Measurements from ENCODE around the gene CMTM1. TPM values are rescaled to one million over a fixed set of nuclear protein-coding genes. Genes with fewer than 3 reads are reported as not detected.

Gene CMTM1
- total RNA-seq, 2 donors from 2014 or later = 10.1 to 14.4 TPM

- Mint-ChIP-seq H3K4me3 (no peak overlapping the region), H3K36me3 (ENCODE audit: insufficient read depth in 2 of 2) (no peaks in the 10 kb centered on the region), H3K27me3 (ENCODE audit: low read depth) (no peaks in the 10 kb centered on the region), H3K27ac (no peak overlapping the region), H3K4me1 (ENCODE audit: low read depth) (peaks cover 21% of the 10 kb centered on the region), H3K9me3 (no peaks in the 10 kb centered on the region)
- no peak for ATAC-seq (replicated peaks in 1 of 2)
- DNase-seq = no peak
Observed at GRCh38 chr16:66544016-66544757, 22.1 kb upstream of the CMTM1 start.

- no peaks in the 10 kb centered on the region for H3K27me3 Mint-ChIP-seq (ENCODE audit: low read depth)
- H3K9me3 Mint-ChIP-seq = no peaks in the 10 kb centered on the region
- DNase-seq = no peak
- peak overlapping the region; percentile 36 for H3K27ac Mint-ChIP-seq
- peaks cover 34% of the 10 kb centered on the region for H3K4me1 Mint-ChIP-seq (ENCODE audit: low read depth)
- ATAC-seq (replicated peaks in 1 of 2) = no peak
- peaks cover under 1% of the 10 kb centered on the region in 2 donors for H3K36me3 Mint-ChIP-seq (ENCODE audit: insufficient read depth in 2 of 2)
- no peak overlapping the region for H3K4me3 Mint-ChIP-seq
Observed at GRCh38 chr16:66547101-66547989, 18.9 kb upstream of the CMTM1 start.

GRCh38 chr16:66548068-66548467, 18.2 kb upstream of the CMTM1 start:
- ATAC-seq (replicated peaks in 1 of 2) (no peak), DNase-seq (no peak)
- Mint-ChIP-seq H3K27me3 (ENCODE audit: low read depth) (no peaks in the 10 kb centered on the region), H3K4me1 (ENCODE audit: low read depth) (peaks cover 40% of the 10 kb centered on the region), H3K27ac (peak overlapping the region; percentile 82), H3K4me3 (peak overlapping the region; percentile 10 to 18), H3K9me3 (no peaks in the 10 kb centered on the region), H3K36me3 (ENCODE audit: insufficient read depth in 2 of 2) (peaks cover 3 to 6% of the 10 kb centered on the region in 2 donors)

- Mint-ChIP-seq H3K4me3 (peak overlapping the region; percentile 80 to 82), H3K36me3 (ENCODE audit: insufficient read depth in 2 of 2) (peaks cover 6 to 14% of the 10 kb centered on the region in 2 donors), H3K27ac (peak overlapping the region; percentile 82), H3K27me3 (ENCODE audit: low read depth) (no peaks in the 10 kb centered on the region), H3K9me3 (no peaks in the 10 kb centered on the region), H3K4me1 (ENCODE audit: low read depth) (peaks cover 48% of the 10 kb centered on the region)
- no peak for ATAC-seq (replicated peaks in 1 of 2)
- no peak for DNase-seq
Observed at GRCh38 chr16:66548868-66549267, 17.4 kb upstream of the CMTM1 start.

GRCh38 chr16:66549284-66550131, 16.7 kb upstream of the CMTM1 start, which contains the start of gene TK2:
TK2 (minus strand) TSS chr16:66550122; CDS start chr16:66550061, 61 bp downstream.
- Mint-ChIP-seq H3K4me3 (peak within 1 kb of the TSS; percentile 83 to 85), H3K27me3 (ENCODE audit: low read depth) (no peaks in the 10 kb centered on the region), H3K36me3 (ENCODE audit: insufficient read depth in 2 of 2) (peaks cover 9 to 20% of the 10 kb centered on the region in 2 donors), H3K27ac (peak within 1 kb of the TSS; percentile 99), H3K4me1 (ENCODE audit: low read depth) (peaks cover 54% of the 10 kb centered on the region), H3K9me3 (no peaks in the 10 kb centered on the region)
- DNase-seq (peak; percentile 78 to 81), ATAC-seq (replicated peaks in 1 of 2) (peak; percentile 60 to 63)

GRCh38 chr16:66551348-66551759, 14.9 kb upstream of the CMTM1 start:
- H3K4me1 Mint-ChIP-seq (ENCODE audit: low read depth) = peaks cover 73% of the 10 kb centered on the region
- H3K9me3 Mint-ChIP-seq = no peaks in the 10 kb centered on the region
- H3K27ac Mint-ChIP-seq = peak overlapping the region; percentile 99
- H3K27me3 Mint-ChIP-seq (ENCODE audit: low read depth) = no peaks in the 10 kb centered on the region
- ATAC-seq (replicated peaks in 1 of 2) (peak; percentile 36 to 54), DNase-seq (peak; percentile 70 to 71)
- H3K36me3 Mint-ChIP-seq (ENCODE audit: insufficient read depth in 2 of 2) = peaks cover 16 to 29% of the 10 kb centered on the region in 2 donors
- H3K4me3 Mint-ChIP-seq = peak overlapping the region; percentile 90 to 95

- Mint-ChIP-seq H3K36me3 (ENCODE audit: insufficient read depth in 2 of 2) (peaks cover 16 to 29% of the 10 kb centered on the region in 2 donors), H3K27me3 (ENCODE audit: low read depth) (no peaks in the 10 kb centered on the region), H3K27ac (peak overlapping the region; percentile 99), H3K9me3 (no peaks in the 10 kb centered on the region), H3K4me3 (peak overlapping the region; percentile 90 to 95), H3K4me1 (ENCODE audit: low read depth) (peaks cover 73% of the 10 kb centered on the region)
- ATAC-seq (replicated peaks in 1 of 2) (no peak), DNase-seq (no peak)
Observed at GRCh38 chr16:66551788-66552285, 14.4 kb upstream of the CMTM1 start.

- H3K36me3 Mint-ChIP-seq (ENCODE audit: insufficient read depth in 2 of 2) = peaks cover 17 to 32% of the 10 kb centered on the region in 2 donors
- H3K9me3 Mint-ChIP-seq = no peaks in the 10 kb centered on the region
- H3K27me3 Mint-ChIP-seq (ENCODE audit: low read depth) = no peaks in the 10 kb centered on the region
- ATAC-seq (replicated peaks in 1 of 2) (peak; percentile 73 to 79), DNase-seq (peak; percentile 91 to 96)
- H3K4me1 Mint-ChIP-seq (ENCODE audit: low read depth) = peaks cover 77% of the 10 kb centered on the region
- peak within 1 kb of the TSS; percentile 99 for H3K27ac Mint-ChIP-seq
- peak within 1 kb of the TSS; percentile 90 to 95 for H3K4me3 Mint-ChIP-seq
Observed at GRCh38 chr16:66552286-66553177, 13.7 kb upstream of the CMTM1 start, which contains the start of gene CKLF. CKLF (plus strand) TSS chr16:66552576; CDS start chr16:66552716, 140 bp downstream.

- no peaks in the 10 kb centered on the region for H3K27me3 Mint-ChIP-seq (ENCODE audit: low read depth)
- ATAC-seq (replicated peaks in 1 of 2) (no peak), DNase-seq (no peak)
- peak overlapping the region; percentile 90 to 95 for H3K4me3 Mint-ChIP-seq
- H3K4me1 Mint-ChIP-seq (ENCODE audit: low read depth) = peaks cover 80% of the 10 kb centered on the region
- peak overlapping the region; percentile 99 for H3K27ac Mint-ChIP-seq
- H3K36me3 Mint-ChIP-seq (ENCODE audit: insufficient read depth in 2 of 2) = peaks cover 18 to 36% of the 10 kb centered on the region in 2 donors
- no peaks in the 10 kb centered on the region for H3K9me3 Mint-ChIP-seq
Observed at GRCh38 chr16:66553223-66553622, 13.0 kb upstream of the CMTM1 start.

- Mint-ChIP-seq H3K27ac (peak overlapping the region; percentile 99), H3K36me3 (ENCODE audit: insufficient read depth in 2 of 2) (peaks cover 18 to 43% of the 10 kb centered on the region in 2 donors), H3K9me3 (no peaks in the 10 kb centered on the region), H3K27me3 (ENCODE audit: low read depth) (no peaks in the 10 kb centered on the region), H3K4me1 (ENCODE audit: low read depth) (peaks cover 75% of the 10 kb centered on the region), H3K4me3 (peak overlapping the region; percentile 90 to 95)
- DNase-seq = no peak
- ATAC-seq (replicated peaks in 1 of 2) = no peak
Observed at GRCh38 chr16:66554021-66554420, 12.2 kb upstream of the CMTM1 start.

GRCh38 chr16:66554495-66554894, 11.7 kb upstream of the CMTM1 start:
- DNase-seq = no peak
- Mint-ChIP-seq H3K27me3 (ENCODE audit: low read depth) (no peaks in the 10 kb centered on the region), H3K36me3 (ENCODE audit: insufficient read depth in 2 of 2) (peaks cover 18 to 43% of the 10 kb centered on the region in 2 donors), H3K27ac (peak overlapping the region; percentile 99), H3K4me3 (peak overlapping the region; percentile 90 to 95), H3K4me1 (ENCODE audit: low read depth) (peaks cover 76% of the 10 kb centered on the region), H3K9me3 (no peaks in the 10 kb centered on the region)
- ATAC-seq (replicated peaks in 1 of 2) = no peak
